H1 (cell line): ENCODE measurements around the gene TEN1. TPM values are rescaled to one million over a fixed set of nuclear protein-coding genes. Genes with fewer than 3 reads are reported as not detected.

Source experiments
- CTCF ChIA-PET: fragments of 300-600 bp; sonication (Branson Sonifier 250); formaldehyde crosslinking; loops from one replicate; lab custom pipeline; 2021; ENCODE audit not compliant: partially characterized antibody; lab: Charles Lee
- POLR2A ChIA-PET: fragments of 300-600 bp; sonication (Branson Sonifier 250); formaldehyde crosslinking; loops from one replicate; lab custom pipeline; 2021; ENCODE audit warnings: inconsistent platforms; ENCODE audit not compliant: partially characterized antibody; lab: Charles Lee
- DNase-seq, 2 experiments: peaks; one replicate each; pipeline versions ENCODE4 v3.0.0 to v3.0.0-alpha.2; 2010 to 2022; ENCODE audit warnings: low spot score in 2 of 2, low read depth in 1 of 2, mixed read lengths in 1 of 2
- FAIRE-seq: peaks from 2 replicates; lab custom pipeline; 2011; peaks lifted over from hg19 to GRCh38; lab: Jason Lieb, UNC
- H2AFZ ChIP-seq: 2 replicates; pipeline ENCODE4 v1.8.1; 2012; ENCODE audit warnings: low read length, inconsistent platforms
- H2AK5ac ChIP-seq: 2 replicates; pipeline ENCODE4 v1.6.1; 2013; ENCODE audit warnings: low read depth, low read length
- H2BK120ac ChIP-seq: replicated peaks from 2 replicates; pipeline ENCODE3; 2013; ENCODE audit warnings: low read depth, low read length, inconsistent platforms
- H2BK12ac ChIP-seq: 2 replicates; pipeline ENCODE4 v1.6.1; 2013; ENCODE audit warnings: low read depth, low read length
- H2BK15ac ChIP-seq: 2 replicates; pipeline ENCODE4 v1.6.1; 2013; ENCODE audit warnings: low read length
- H2BK20ac ChIP-seq: 2 replicates; pipeline ENCODE4 v1.6.1; 2013; ENCODE audit warnings: low read length
- H2BK5ac ChIP-seq: 2 replicates; pipeline ENCODE4 v1.6.1; 2013; ENCODE audit warnings: low read depth, low read length
- H3K14ac ChIP-seq: 2 replicates; pipeline ENCODE4 v1.6.1; 2013; ENCODE audit warnings: inconsistent platforms; ENCODE audit not compliant: insufficient read length
- H3K18ac ChIP-seq: 2 replicates; pipeline ENCODE4 v1.6.1; 2013; ENCODE audit warnings: low read length; ENCODE audit errors: extremely low read depth
- H3K23ac ChIP-seq: 2 replicates; pipeline ENCODE4 v1.6.1; 2013; ENCODE audit warnings: inconsistent platforms; ENCODE audit not compliant: insufficient read length
- H3K23me2 ChIP-seq: 2 replicates; pipeline ENCODE4 v1.6.1; 2013; ENCODE audit warnings: low read depth, low read length
- H3K27ac ChIP-seq: 2 replicates; pipeline ENCODE4 v1.6.1; 2011; ENCODE audit warnings: low read depth, low read length, inconsistent platforms
- H3K27me3 ChIP-seq, 4 experiments: replicated peaks in 1 of 4; 1 replicate in 1 of 4; 2 replicates in 3 of 4; pipeline versions ENCODE4 v1.6.1 to v1.8.1; 2011 to 2013; ENCODE audit warnings: low read length in 3 of 4, mild to moderate bottlenecking in 3 of 4, inconsistent platforms in 2 of 4, mixed read lengths in 2 of 4, moderate library complexity in 1 of 4; ENCODE audit not compliant: control insufficient read depth in 3 of 4, insufficient read depth in 3 of 4; ENCODE audit errors: extremely low read depth in 1 of 4
- H3K36me3 ChIP-seq, 4 experiments: 2 replicates each; pipeline versions ENCODE4 v1.6.1 to v1.8.1; 2011 to 2013; ENCODE audit warnings: mild to moderate bottlenecking in 4 of 4, low read length in 3 of 4, moderate library complexity in 2 of 4, control low read depth in 1 of 4, inconsistent platforms in 1 of 4; ENCODE audit not compliant: insufficient read depth in 4 of 4, control insufficient read depth in 2 of 4
- H3K4ac ChIP-seq: replicated peaks from 2 replicates; pipeline ENCODE3; 2013; ENCODE audit warnings: low read length, low read depth, mixed read lengths, inconsistent platforms; ENCODE audit not compliant: insufficient read length
- H3K4me1 ChIP-seq, 4 experiments: replicated peaks in 1 of 4; 1 replicate in 1 of 4; 2 replicates in 3 of 4; pipeline versions ENCODE4 v1.6.1 to v1.8.1; 2011 to 2013; ENCODE audit warnings: low read length in 3 of 4, inconsistent platforms in 2 of 4, mixed read lengths in 1 of 4; ENCODE audit not compliant: insufficient read depth in 4 of 4, control insufficient read depth in 3 of 4
- H3K4me2 ChIP-seq, 2 experiments: 2 replicates each; pipeline versions ENCODE4 v1.6.1 to v1.8.1; 2011 to 2013; ENCODE audit warnings: low read depth in 2 of 2, low read length in 2 of 2, control low read depth in 1 of 2, inconsistent platforms in 1 of 2, mild to moderate bottlenecking in 1 of 2; ENCODE audit not compliant: insufficient read depth in 1 of 2
- H3K4me3 ChIP-seq, 4 experiments: fragments of 200-600, 300-600 bp in 1 of 4; sonication (generic), shearing (Covaris generic), sonication (Bioruptor Twin) in 1 of 4; 2 replicates each; pipeline versions ENCODE4 v1.5.1 to v1.8.1; 2011 to 2016; ENCODE audit warnings: low read length in 4 of 4, low read depth in 3 of 4, control low read depth in 2 of 4, inconsistent platforms in 2 of 4, mild to moderate bottlenecking in 2 of 4, mixed read lengths in 1 of 4, moderate library complexity in 1 of 4; ENCODE audit not compliant: insufficient read depth in 2 of 4; ENCODE audit errors: extremely low read depth in 1 of 4
- H3K56ac ChIP-seq: replicated peaks from 2 replicates; pipeline ENCODE3; 2013; ENCODE audit warnings: low read depth, mild to moderate bottlenecking, mixed read lengths, low read length, inconsistent platforms; ENCODE audit not compliant: insufficient read length
- H3K79me1 ChIP-seq: 2 replicates; pipeline ENCODE4 v1.6.1; 2013; ENCODE audit warnings: low read depth, low read length, control low read depth
- H3K79me2 ChIP-seq, 2 experiments: 2 replicates each; pipeline versions ENCODE4 v1.6.1 to v1.8.1; 2012 to 2013; ENCODE audit warnings: low read length in 2 of 2, mild to moderate bottlenecking in 2 of 2, inconsistent platforms in 1 of 2; ENCODE audit not compliant: insufficient read depth in 2 of 2, control insufficient read depth in 1 of 2
- H3K9ac ChIP-seq, 4 experiments: replicated peaks in 1 of 4; 1 replicate in 1 of 4; 2 replicates in 3 of 4; pipeline versions ENCODE4 v1.6.1 to v1.8.1; 2011 to 2013; ENCODE audit warnings: low read depth in 3 of 4, low read length in 3 of 4, control low read depth in 2 of 4, mild to moderate bottlenecking in 2 of 4, moderate library complexity in 2 of 4, inconsistent platforms in 1 of 4; ENCODE audit errors: extremely low read depth in 1 of 4
- H3K9me3 ChIP-seq, 2 experiments: 2 replicates each; pipeline versions ENCODE4 v1.6.1 to v1.8.1; 2012 to 2013; ENCODE audit warnings: mild to moderate bottlenecking in 2 of 2, moderate library complexity in 2 of 2, control low read depth in 1 of 2, inconsistent platforms in 1 of 2, low read depth in 1 of 2, low read length in 1 of 2, mixed read lengths in 1 of 2; ENCODE audit not compliant: insufficient read depth in 2 of 2
- H4K20me1 ChIP-seq, 2 experiments: replicated peaks in 1 of 2; 2 replicates each; pipeline versions ENCODE3 to v1.8.1; 2011 to 2013; ENCODE audit warnings: inconsistent platforms in 2 of 2, low read length in 2 of 2, mild to moderate bottlenecking in 1 of 2; ENCODE audit not compliant: insufficient read depth in 2 of 2, control insufficient read depth in 1 of 2
- H4K5ac ChIP-seq: 2 replicates; pipeline ENCODE4 v1.6.1; 2013; ENCODE audit warnings: low read length, low read depth, mixed read lengths, inconsistent platforms; ENCODE audit not compliant: insufficient read length
- H4K8ac ChIP-seq: 2 replicates; pipeline ENCODE4 v1.8.0; 2013; ENCODE audit warnings: mild to moderate bottlenecking, moderate library complexity, low read length, inconsistent platforms; ENCODE audit not compliant: insufficient read depth; ENCODE audit errors: extremely low read depth
- H4K91ac ChIP-seq: replicated peaks from 2 replicates; pipeline ENCODE3; 2013; ENCODE audit warnings: low read length, mixed read lengths, inconsistent platforms; ENCODE audit not compliant: insufficient read length
- ATF2 ChIP-seq: IDR thresholded peaks from 2 replicates; pipeline ENCODE4 v1.6.1; 2012; ENCODE audit warnings: low read length, inconsistent platforms
- CREB1 ChIP-seq: IDR thresholded peaks from 2 replicates; pipeline ENCODE4 v1.6.1; 2012; ENCODE audit warnings: inconsistent platforms
- CTCF ChIP-seq, 3 experiments: IDR thresholded peaks; 1 replicate in 2 of 3; 2 replicates in 1 of 3; pipeline versions ENCODE4 v1.5.1 to v1.6.1; 2011; ENCODE audit warnings: low read length in 3 of 3, mild to moderate bottlenecking in 3 of 3, inconsistent platforms in 2 of 3, low read depth in 1 of 3, moderate library complexity in 1 of 3; ENCODE audit not compliant: insufficient read depth in 1 of 3; ENCODE audit errors: control extremely low read depth in 1 of 3
- GTF2F1 ChIP-seq: IDR thresholded peaks from 2 replicates; pipeline ENCODE4 v1.6.1; 2012; ENCODE audit warnings: low read depth, low read length, improper control_type of control experiment, borderline replicate concordance
- NRF1 ChIP-seq: IDR thresholded peaks from 2 replicates; pipeline ENCODE4 v1.6.1; 2011; ENCODE audit warnings: mild to moderate bottlenecking, low read depth, low read length, improper control_type of control experiment
- PHF8 ChIP-seq: fragments of 200-600 bp; sonication (generic); conservative IDR thresholded peaks from 2 replicates; pipeline ENCODE4 v1.7.1; 2012; ENCODE audit warnings: low read depth, mild to moderate bottlenecking, inconsistent platforms, low read length, moderate library complexity
- RNF2 ChIP-seq: fragments of 200-900, 300-1000 bp; sonication (generic); IDR thresholded peaks from 2 replicates; pipeline ENCODE4 v1.7.1; 2016; ENCODE audit warnings: borderline replicate concordance, low read depth, mild to moderate bottlenecking, antibody characterized with exemption, low read length; ENCODE audit not compliant: poor library complexity, severe bottlenecking; ENCODE audit errors: missing control alignments
- SUZ12 ChIP-seq: fragments of 200-600 bp; sonication (generic); IDR thresholded peaks from 2 replicates; pipeline ENCODE4 v1.6.1; 2012; ENCODE audit warnings: mild to moderate bottlenecking, inconsistent platforms, low read length, moderate library complexity, mixed read lengths
- TAF1 ChIP-seq: IDR thresholded peaks from 2 replicates; pipeline ENCODE4 v1.6.1; 2011; ENCODE audit warnings: mild to moderate bottlenecking, low read depth, low read length
- TBP ChIP-seq: IDR thresholded peaks from 2 replicates; pipeline ENCODE4 v1.6.1; 2011; ENCODE audit warnings: low read depth, low read length, improper control_type of control experiment
- WGBS, 2 experiments: shearing (Covaris generic) in 1 of 2; methylation state at CpG; one replicate each; pipeline versions ENCODE4 v1.1.6 to v1.1.7; 2013 to 2015; ENCODE audit warnings: low lambda C conversion rate in 2 of 2, mixed read lengths in 2 of 2, inconsistent platforms in 1 of 2, low coverage in 1 of 2, missing lambda C conversion rate in 1 of 2; ENCODE audit not compliant: insufficient replicate concordance in 2 of 2, insufficient coverage in 1 of 2, insufficient read length in 1 of 2; ENCODE audit errors: extremely low coverage in 1 of 2, missing lambda C conversion rate in 1 of 2; 5-methylcytosine and 5-hydroxymethylcytosine counted together
- polyA plus RNA-seq, 7 experiments: library from polyadenylated mRNA; depleted of rRNA in 3 of 7; stranded (reverse) in 5 of 7; unstranded in 2 of 7; fragments of >200 nt in 5 of 7; fragments of 200-250 nt in 2 of 7; gene quantifications; 1 replicate in 5 of 7; 2 replicates in 1 of 7; 4 replicates in 1 of 7; pipeline versions ENCODE4 v1.2.1 to v1.2.3, GENCODE V29; 2011 to 2013; ENCODE audit warnings: missing spikeins in 2 of 7, mixed read lengths in 2 of 7
- total RNA-seq: library from RNA; stranded (reverse); fragmentation: NEBNext Ultra II Directional; extraction: Animal tissue kit (Norgen Biotek cat#: 25700); gene quantifications from 2 replicates; pipeline ENCODE4 v1.2.1, GENCODE V29; 2021

TEN1 gene
- total and polyA plus RNA-seq, 2 of the 8 experiments (the other 6 are each of a cell fraction or from before 2014, with no cell fraction given) = 15.9 to 18.7 TPM

GRCh38 chr17:75933808-75934207, 45.2 kb upstream of the TEN1 start:
- H3K36me3 ChIP-seq = peaks cover 0 to 6% (median 0%) of the 10 kb centered on the region in 4 experiments; a peak in 2 of 8 replicates
- 94% methylated on average over 4 of the region's 4 CpGs; no CpG with 5 or more reads in 1 of the 2 experiments for WGBS, 2 experiments
- no peaks in the 10 kb centered on the region for H3K79me1 ChIP-seq
- H4K8ac ChIP-seq = no peak overlapping the region
- no peak overlapping the region for H2BK20ac ChIP-seq
- DNase-seq (no peak), FAIRE-seq (no peak)
- H3K4me1 ChIP-seq = no peaks in the 10 kb centered on the region
- no peak overlapping the region for H3K27ac ChIP-seq
- no peak overlapping the region for H2BK120ac ChIP-seq
- H3K23me2 ChIP-seq = no peaks in the 10 kb centered on the region
- no peak overlapping the region for H3K14ac ChIP-seq
- H3K27me3 ChIP-seq = no peaks in the 10 kb centered on the region
- ChIA-PET CTCF (interaction anchor here (0.8 to 51.3 kb wide), 3 partner anchors 28 to 75 kb away, joined by 4 to 885 read pairs (median 5); partner anchors contain the start of genes ACOX1, CDK3 and TEN1), POLR2A (no interaction called here)
- H3K23ac ChIP-seq = no peak overlapping the region
- H2AK5ac ChIP-seq = no peak overlapping the region
- no peak overlapping the region for H2BK12ac ChIP-seq
- no peak overlapping the region for H2BK15ac ChIP-seq
- no peak overlapping the region for H3K9ac ChIP-seq
- no peaks in the 10 kb centered on the region for H4K20me1 ChIP-seq
- H2BK5ac ChIP-seq = no peak overlapping the region
- no peak overlapping the region for H4K5ac ChIP-seq
- H3K79me2 ChIP-seq = no peaks in the 10 kb centered on the region
- H3K4me3 ChIP-seq = no peak overlapping the region
- H3K4me2 ChIP-seq = no peak overlapping the region
- no peak overlapping the region for H3K56ac ChIP-seq
- no peak overlapping the region for H3K4ac ChIP-seq
- no peak overlapping the region for H2AFZ ChIP-seq
- no peak overlapping the region for H4K91ac ChIP-seq
- H3K18ac ChIP-seq = no peak overlapping the region
- no peaks in the 10 kb centered on the region for H3K9me3 ChIP-seq
- no peak for TF ChIP-seq CREB1
- no peak for TF ChIP-seq GTF2F1
- no peak for TF ChIP-seq NRF1
- TF ChIP-seq PHF8 = no peak
- TF ChIP-seq TBP = no peak
- no peak for TF ChIP-seq ATF2
- no peak for TF ChIP-seq SUZ12
- TF ChIP-seq CTCF (IDR thresholded peaks at IDR 0.05; ENCODE audit: control extremely low read depth in 1 of 3, insufficient read depth in 1 of 3, low read depth in 1 of 3, low read length in 3 of 3) = no peak
- no peak for TF ChIP-seq TAF1
- no peak for TF ChIP-seq RNF2
